ENCODE results near the gene CES1.
"Not testable (repeated sequence)": the region's sequence is repeated elsewhere in the genome, so short reads cannot be mapped to it uniquely, and the experiment has no call there.

Gene CES1

DNA sequence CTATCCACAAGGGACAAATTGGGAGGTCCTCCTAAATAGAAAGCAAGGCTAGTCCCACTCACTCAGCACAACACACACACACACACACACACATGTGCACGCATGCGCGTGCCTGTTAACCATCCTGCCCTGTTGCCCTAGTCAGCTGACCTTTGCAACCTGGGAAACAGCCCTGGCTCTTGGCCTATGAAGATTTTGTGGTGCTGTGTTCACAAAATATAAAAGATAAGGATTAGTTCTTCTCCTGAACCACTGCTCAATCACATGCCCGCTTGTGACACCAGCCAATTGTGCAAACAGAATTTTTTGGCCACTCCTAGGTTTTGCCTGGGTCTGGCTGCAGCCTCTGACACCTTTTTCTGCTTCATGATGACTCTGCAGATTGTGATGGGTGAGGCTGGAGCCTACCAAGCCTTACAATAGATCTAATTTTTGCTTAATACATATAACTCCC, 3.3 kb upstream of the CES1 start:
- Histone ChIP-seq H3K79me2 (ENCODE audit: insufficient read depth, low read depth) (no peaks in the 10 kb centered on the region), H3K27me3 (ENCODE audit: insufficient read depth, low read depth) (no peaks in the 10 kb centered on the region), H4K20me1 (ENCODE audit: insufficient read depth) (no peaks in the 10 kb centered on the region), H3K9ac (no peak overlapping the region), H3K4me3 (IDR thresholded peaks at IDR 0.05; ENCODE audit: insufficient read depth, low read depth, low read length) (no peak overlapping the region), H3K4me1 (ENCODE audit: low read depth, poor library complexity, severe bottlenecking) (no peaks in the 10 kb centered on the region), H3K27ac (no peak overlapping the region), H3K4me2 (no peak overlapping the region), H3K36me3 (ENCODE audit: insufficient read depth) (no peaks in the 10 kb centered on the region), H2AFZ (ENCODE audit: low read depth) (no peak overlapping the region)
- TF ChIP-seq, protein P1, sequence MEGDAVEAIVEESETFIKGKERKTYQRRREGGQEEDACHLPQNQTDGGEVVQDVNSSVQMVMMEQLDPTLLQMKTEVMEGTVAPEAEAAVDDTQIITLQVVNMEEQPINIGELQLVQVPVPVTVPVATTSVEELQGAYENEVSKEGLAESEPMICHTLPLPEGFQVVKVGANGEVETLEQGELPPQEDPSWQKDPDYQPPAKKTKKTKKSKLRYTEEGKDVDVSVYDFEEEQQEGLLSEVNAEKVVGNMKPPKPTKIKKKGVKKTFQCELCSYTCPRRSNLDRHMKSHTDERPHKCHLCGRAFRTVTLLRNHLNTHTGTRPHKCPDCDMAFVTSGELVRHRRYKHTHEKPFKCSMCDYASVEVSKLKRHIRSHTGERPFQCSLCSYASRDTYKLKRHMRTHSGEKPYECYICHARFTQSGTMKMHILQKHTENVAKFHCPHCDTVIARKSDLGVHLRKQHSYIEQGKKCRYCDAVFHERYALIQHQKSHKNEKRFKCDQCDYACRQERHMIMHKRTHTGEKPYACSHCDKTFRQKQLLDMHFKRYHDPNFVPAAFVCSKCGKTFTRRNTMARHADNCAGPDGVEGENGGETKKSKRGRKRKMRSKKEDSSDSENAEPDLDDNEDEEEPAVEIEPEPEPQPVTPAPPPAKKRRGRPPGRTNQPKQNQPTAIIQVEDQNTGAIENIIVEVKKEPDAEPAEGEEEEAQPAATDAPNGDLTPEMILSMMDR (conservative IDR thresholded peaks at IDR 0.05; ENCODE audit: low read depth, low read length): no peak

GRCh38 chr16:55835581-55835980, 2.7 kb upstream of the CES1 start:
- no peak overlapping the region for H3K4me2 ChIP-seq
- H2AFZ ChIP-seq (ENCODE audit: low read depth): no peak overlapping the region
- no peaks in the 10 kb centered on the region for H4K20me1 ChIP-seq (ENCODE audit: insufficient read depth)
- TF ChIP-seq, protein P1 (conservative IDR thresholded peaks at IDR 0.05; ENCODE audit: low read depth, low read length): no peak
- H3K9ac ChIP-seq: no peak overlapping the region
- H3K27me3 ChIP-seq (ENCODE audit: insufficient read depth, low read depth): no peaks in the 10 kb centered on the region
- no peak overlapping the region for H3K4me3 ChIP-seq (IDR thresholded peaks at IDR 0.05; ENCODE audit: insufficient read depth, low read depth, low read length)
- no peak overlapping the region for H3K27ac ChIP-seq
- no peaks in the 10 kb centered on the region for H3K79me2 ChIP-seq (ENCODE audit: insufficient read depth, low read depth)
- H3K4me1 ChIP-seq (ENCODE audit: low read depth, poor library complexity, severe bottlenecking): no peaks in the 10 kb centered on the region
- no peaks in the 10 kb centered on the region for H3K36me3 ChIP-seq (ENCODE audit: insufficient read depth)

- H3K27me3 ChIP-seq (ENCODE audit: insufficient read depth, low read depth); H3K79me2 ChIP-seq (ENCODE audit: insufficient read depth, low read depth); H4K20me1 ChIP-seq (ENCODE audit: insufficient read depth); H3K36me3 ChIP-seq (ENCODE audit: insufficient read depth); H3K4me1 ChIP-seq (ENCODE audit: low read depth, poor library complexity, severe bottlenecking); H3K4me3 ChIP-seq (IDR thresholded peaks at IDR 0.05; ENCODE audit: insufficient read depth, low read depth, low read length); H3K4me2 ChIP-seq; H3K9ac ChIP-seq; H3K27ac ChIP-seq; H2AFZ ChIP-seq (ENCODE audit: low read depth): not testable (repeated sequence)
These were observed 2.3 kb upstream of the CES1 start for GRCh38 chr16:55835173-55835572.

DNA sequence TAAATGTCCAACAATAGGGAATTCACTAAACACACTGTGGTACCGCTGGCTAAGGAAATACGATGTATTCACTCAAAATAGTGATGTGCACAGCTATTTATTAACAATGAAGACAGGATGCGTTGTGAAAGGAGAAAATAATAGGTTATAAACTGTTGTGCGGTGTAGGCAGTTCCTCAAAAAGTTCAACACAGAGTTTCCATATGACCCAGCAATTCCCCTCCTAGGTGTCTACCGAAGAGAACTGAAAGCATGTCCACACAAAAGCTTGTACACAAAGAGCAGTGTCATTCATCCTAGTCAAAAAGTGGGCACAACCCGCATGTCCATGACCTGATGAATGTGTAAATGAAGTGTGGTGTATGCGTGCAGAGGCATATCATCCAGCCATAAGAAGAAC, 1.2 kb upstream of the CES1 start:
- Histone ChIP-seq H3K9ac (no peak overlapping the region), H3K4me1 (ENCODE audit: low read depth, poor library complexity, severe bottlenecking) (no peaks in the 10 kb centered on the region), H4K20me1 (ENCODE audit: insufficient read depth) (no peaks in the 10 kb centered on the region), H2AFZ (ENCODE audit: low read depth) (no peak overlapping the region), H3K79me2 (ENCODE audit: insufficient read depth, low read depth) (no peaks in the 10 kb centered on the region), H3K27me3 (ENCODE audit: insufficient read depth, low read depth) (no peaks in the 10 kb centered on the region), H3K36me3 (ENCODE audit: insufficient read depth) (no peaks in the 10 kb centered on the region), H3K4me3 (IDR thresholded peaks at IDR 0.05; ENCODE audit: insufficient read depth, low read depth, low read length) (no peak overlapping the region), H3K27ac (no peak overlapping the region), H3K4me2 (no peak overlapping the region)
- TF ChIP-seq, protein P1 (conservative IDR thresholded peaks at IDR 0.05; ENCODE audit: low read depth, low read length): no peak

DNA sequence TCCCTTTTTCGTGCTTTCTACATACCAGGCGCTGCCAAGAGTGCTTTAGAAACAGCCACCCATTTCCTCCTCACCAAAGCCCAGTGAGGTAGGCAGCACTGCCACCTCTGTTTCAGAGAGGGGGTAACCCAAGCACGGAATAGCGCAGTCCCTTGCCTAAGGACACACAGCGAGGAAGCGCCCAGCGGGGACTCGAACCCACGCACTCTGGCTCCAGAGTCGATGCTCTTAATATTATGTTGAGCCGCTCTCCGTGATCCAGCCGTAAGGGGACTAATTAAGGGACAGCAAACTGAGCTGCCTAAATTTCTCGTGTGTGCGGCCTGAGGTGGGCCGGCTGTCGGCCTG, 497 bp downstream of the CES1 start:
- Histone ChIP-seq H3K4me2 (no peak overlapping the region), H3K4me3 (IDR thresholded peaks at IDR 0.05; ENCODE audit: insufficient read depth, low read depth, low read length) (no peak overlapping the region), H3K9ac (no peak overlapping the region), H3K27me3 (ENCODE audit: insufficient read depth, low read depth) (no peaks in the 10 kb centered on the region), H3K36me3 (ENCODE audit: insufficient read depth) (no peaks in the 10 kb centered on the region), H3K79me2 (ENCODE audit: insufficient read depth, low read depth) (no peaks in the 10 kb centered on the region), H4K20me1 (ENCODE audit: insufficient read depth) (no peaks in the 10 kb centered on the region), H2AFZ (ENCODE audit: low read depth) (no peak overlapping the region), H3K4me1 (ENCODE audit: low read depth, poor library complexity, severe bottlenecking) (no peaks in the 10 kb centered on the region), H3K27ac (no peak overlapping the region)
- TF ChIP-seq, protein P1 (conservative IDR thresholded peaks at IDR 0.05; ENCODE audit: low read depth, low read length): no peak

All from KMS-11 (cell line).